Tibial nerve (tissue), 4 donors: ENCODE results near the gene PPRC1. TPM values are rescaled to one million over a fixed set of nuclear protein-coding genes. Genes with fewer than 3 reads are reported as not detected.

Source experiments
- DNase-seq, 2 donors: peaks; one replicate each; pipeline ENCODE4 v3.0.0-alpha.2; 2019; ENCODE audit warnings: low spot score in 2 of 2
- H3K27ac ChIP-seq, 4 donors: fragments of 200-600 bp; sonication (generic) in 3 of 4; one replicate each; pipeline ENCODE4 v1.5.1; 2017 to 2019; ENCODE audit warnings: mild to moderate bottlenecking in 1 of 4
- H3K27me3 ChIP-seq, 2 donors: fragments of 200-600 bp; sonication (generic) in 1 of 2; one replicate each; pipeline versions ENCODE4 v1.5.1 to v1.6.0; 2017 to 2019
- H3K36me3 ChIP-seq, 3 donors: fragments of 200-600 bp; sonication (generic); one replicate each; pipeline ENCODE4 v1.5.1; 2018 to 2019
- H3K4me1 ChIP-seq, 4 donors: fragments of 200-600 bp; sonication (generic) in 3 of 4; one replicate each; pipeline ENCODE4 v1.5.1; 2017 to 2019
- H3K4me3 ChIP-seq, 4 donors: fragments of 200-600 bp; sonication (generic) in 3 of 4; one replicate each; pipeline ENCODE4 v1.5.1; 2017 to 2019; ENCODE audit warnings: mild to moderate bottlenecking in 1 of 4, moderate library complexity in 1 of 4
- H3K9me3 ChIP-seq, 4 donors: fragments of 200-600 bp; sonication (generic) in 3 of 4; one replicate each; pipeline ENCODE4 v1.5.1; 2017 to 2019
- CTCF ChIP-seq, 5 experiments: fragments of 200-600 bp in 3 of 5; fragments of 450-650 bp in 2 of 5; sonication (generic) in 3 of 5; IDR thresholded peaks; one replicate each; pipeline ENCODE4 v1.5.1; 2016 to 2019; ENCODE audit warnings: antibody characterized with exemption in 5 of 5, mild to moderate bottlenecking in 3 of 5, moderate library complexity in 2 of 5
- EP300 ChIP-seq, 2 donors: sonication (generic); formaldehyde crosslinking; IDR thresholded peaks; one replicate each; pipeline ENCODE4 v1.6.1; 2017; ENCODE audit warnings: antibody characterized with exemption in 2 of 2, mild to moderate bottlenecking in 1 of 2
- POLR2A ChIP-seq, 2 donors: fragments of 450-650 bp; IDR thresholded peaks; one replicate each; pipeline ENCODE4 v1.6.1; 2017; ENCODE audit warnings: antibody characterized with exemption in 2 of 2, mild to moderate bottlenecking in 2 of 2, moderate library complexity in 2 of 2
- WGBS, 2 donors: methylation state at CpG; one replicate each; pipeline ENCODE4 v1.1.5; 2018; 5-methylcytosine and 5-hydroxymethylcytosine counted together
- total RNA-seq, 4 donors: library from RNA; depleted of rRNA; stranded (reverse); fragments of >200 nt; gene quantifications; one replicate each; pipeline ENCODE4 v1.1.0, GENCODE V29; 2016

The PPRC1 gene
- total RNA-seq, 4 donors from 2014 or later: 10.1 to 26.4 (median 18.7) TPM

GRCh38 chr10:102121739-102122372 is 11.0 kb upstream of the PPRC1 start:
- Histone ChIP-seq H3K4me1 (peaks cover 0 to 41% (median 33%) of the 10 kb centered on the region in 4 donors), H3K4me3 (peak overlapping the region in 2 of 4 donors; percentile 93 to 96), H3K9me3 (no peaks in the 10 kb centered on the region), H3K36me3 (no peaks in the 10 kb centered on the region), H3K27ac (peak overlapping the region; percentile 92 to 100 (median 98)), H3K27me3 (no peaks in the 10 kb centered on the region)
- 33 to 42% methylated on average over 6 of the region's 6 CpGs for WGBS, 2 donors
- TF ChIP-seq CTCF (IDR thresholded peaks at IDR 0.05) (no peak), POLR2A (IDR thresholded peaks at IDR 0.05) (no peak), EP300 (IDR thresholded peaks at IDR 0.05) (no peak)
- DNase-seq: no peak

GRCh38 chr10:102122450-102122849 is 10.4 kb upstream of the PPRC1 start:
- H3K9me3 ChIP-seq: no peaks in the 10 kb centered on the region
- H3K27me3 ChIP-seq: no peaks in the 10 kb centered on the region
- H3K4me1 ChIP-seq: peaks cover 0 to 35% (median 28%) of the 10 kb centered on the region in 4 donors
- TF ChIP-seq POLR2A (IDR thresholded peaks at IDR 0.05) (no peak), CTCF (IDR thresholded peaks at IDR 0.05) (no peak), EP300 (IDR thresholded peaks at IDR 0.05) (no peak)
- no peaks in the 10 kb centered on the region for H3K36me3 ChIP-seq
- WGBS, 2 donors: 100% methylated on average over 1 of the region's 1 CpG
- H3K27ac ChIP-seq: peak overlapping the region in 3 of 4 donors; percentile 97 to 100 (median 98)
- no peak overlapping the region for H3K4me3 ChIP-seq
- no peak for DNase-seq

- Histone ChIP-seq H3K4me1 (peaks cover 0 to 27% (median 21%) of the 10 kb centered on the region in 4 donors), H3K36me3 (no peaks in the 10 kb centered on the region), H3K27me3 (no peaks in the 10 kb centered on the region), H3K9me3 (no peaks in the 10 kb centered on the region), H3K4me3 (no peak overlapping the region), H3K27ac (no peak overlapping the region)
- DNase-seq: no peak
- 85 to 92% methylated on average over 3 of the region's 3 CpGs for whole genome bisulfite sequencing, 2 donors
- TF ChIP-seq EP300 (IDR thresholded peaks at IDR 0.05) (no peak), CTCF (IDR thresholded peaks at IDR 0.05) (no peak), POLR2A (IDR thresholded peaks at IDR 0.05) (no peak)
Measured at GRCh38 chr10:102123223-102123622, 9.6 kb upstream of the PPRC1 start.

GRCh38 chr10:102131286-102132170 is 1.3 kb upstream of the PPRC1 start:
- no peak for DNase-seq
- Histone ChIP-seq H3K36me3 (no peaks in the 10 kb centered on the region), H3K27ac (peak overlapping the region in 1 of 4 donors; percentile 96), H3K9me3 (no peaks in the 10 kb centered on the region), H3K4me3 (no peak overlapping the region), H3K4me1 (peaks cover 0 to 34% (median 11%) of the 10 kb centered on the region in 4 donors), H3K27me3 (no peaks in the 10 kb centered on the region)
- WGBS, 2 donors: 79 to 81% methylated on average over 8 of the region's 8 CpGs
- no peak for TF ChIP-seq POLR2A (IDR thresholded peaks at IDR 0.05)
- no peak for TF ChIP-seq EP300 (IDR thresholded peaks at IDR 0.05)
- TF ChIP-seq CTCF (IDR thresholded peaks at IDR 0.05): no peak

GRCh38 chr10:102132193-102132562 is 662 bp upstream of the PPRC1 start:
- Histone ChIP-seq H3K4me1 (peaks cover 0 to 40% (median 11%) of the 10 kb centered on the region in 4 donors), H3K4me3 (peak overlapping the region in 3 of 4 donors; percentile 77 to 99 (median 95)), H3K36me3 (no peaks in the 10 kb centered on the region), H3K27ac (peak overlapping the region in 3 of 4 donors; percentile 60 to 96 (median 90)), H3K9me3 (no peaks in the 10 kb centered on the region), H3K27me3 (no peaks in the 10 kb centered on the region)
- DNase-seq: no peak
- WGBS, 2 donors: 25 to 28% methylated on average over 8 of the region's 8 CpGs
- TF ChIP-seq CTCF (IDR thresholded peaks at IDR 0.05) (no peak), EP300 (IDR thresholded peaks at IDR 0.05) (no peak), POLR2A (IDR thresholded peaks at IDR 0.05) (no peak)
